ENCODE measurements around the gene BCL11A. TPM values are rescaled to one million over a fixed set of nuclear protein-coding genes. Genes with fewer than 3 reads are reported as not detected.

Gene BCL11A
- total RNA-seq, 3 donors from 2014 or later (not counting 1 experiment from before 2014, with no cell fraction given): 2.6 to 3.5 (median 3.0) TPM

DNA sequence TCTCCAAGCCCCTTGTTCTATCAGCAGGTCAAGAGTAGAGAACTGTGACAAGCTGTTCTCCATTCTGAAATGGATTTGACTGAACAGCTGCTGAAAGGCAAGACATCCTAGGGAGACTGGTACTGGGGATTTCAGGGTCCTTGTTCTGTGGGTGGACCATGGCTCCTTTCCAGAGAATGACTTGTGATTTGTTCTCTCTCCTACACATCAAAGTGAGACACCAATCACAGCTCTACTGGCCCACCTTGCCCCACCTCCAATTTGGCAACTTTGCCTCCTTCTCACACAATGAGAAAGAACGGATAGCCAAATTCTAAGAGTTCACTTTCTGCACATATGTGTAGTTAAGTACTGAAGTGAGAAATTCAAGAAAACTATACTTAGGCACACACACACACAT lies 67.4 kb downstream of the BCL11A start:
- DNase-seq: no peak
- no CpG with 5 or more reads among the region's 1 CpG for WGBS (ENCODE audit: insufficient coverage)
- H3K4me1 ChIP-seq (ENCODE audit: control insufficient read depth, insufficient read depth, low read length): peaks cover 34% of the 10 kb centered on the region
- H3K27me3 Mint-ChIP-seq (ENCODE audit: low read depth in 2 of 2): peaks cover 19 to 33% of the 10 kb centered on the region in 2 donors
- H3K27me3 ChIP-seq (ENCODE audit: control insufficient read depth, insufficient read depth, low read length): peaks cover 2% of the 10 kb centered on the region
- peaks cover 32 to 37% of the 10 kb centered on the region in 2 donors for H3K4me1 Mint-ChIP-seq
- H3K36me3 ChIP-seq (ENCODE audit: control insufficient read depth, insufficient read depth, low read length): no peaks in the 10 kb centered on the region
- no peaks in the 10 kb centered on the region for H3K9me3 ChIP-seq (ENCODE audit: control insufficient read depth, insufficient read depth, low read length)
- H3K36me3 Mint-ChIP-seq: no peaks in the 10 kb centered on the region
- intact Hi-C loops (cut with micrococcal nuclease): no loop called here
- H3K27ac ChIP-seq (ENCODE audit: low read length): peak overlapping the region; percentile 17
- ATAC-seq: no peak
- H3K4me3 ChIP-seq (ENCODE audit: low read length): no peak overlapping the region
- no peak for TF ChIP-seq CTCF (IDR thresholded peaks at IDR 0.05)
- H3K9me3 Mint-ChIP-seq: no peaks in the 10 kb centered on the region
- no peak overlapping the region for H3K4me3 Mint-ChIP-seq
- H3K27ac Mint-ChIP-seq: no peak overlapping the region

DNA sequence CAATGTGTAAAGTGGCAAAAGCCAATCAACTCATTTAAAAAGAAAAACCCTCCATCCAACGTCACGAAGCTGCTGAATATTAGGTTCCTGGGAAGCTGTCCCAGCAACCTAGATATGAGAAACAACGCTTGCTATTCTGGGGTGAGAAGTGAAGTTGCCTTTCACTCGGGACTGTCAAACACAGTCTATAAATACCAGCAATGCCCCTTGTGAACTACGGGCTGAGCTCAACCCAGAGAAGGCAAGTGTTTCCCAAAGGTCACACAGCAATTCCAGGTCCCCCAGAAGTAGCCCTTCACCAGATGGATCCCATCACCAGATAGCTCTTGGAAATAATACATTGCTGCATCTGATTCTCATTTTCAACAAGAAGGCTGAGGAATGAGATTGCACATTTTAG lies 67.9 kb downstream of the BCL11A start:
- WGBS (ENCODE audit: insufficient coverage): 53% methylated on average over 3 of the region's 5 CpGs
- no peaks in the 10 kb centered on the region for H3K9me3 Mint-ChIP-seq
- H3K4me1 Mint-ChIP-seq: peaks cover 38 to 42% of the 10 kb centered on the region in 2 donors
- TF ChIP-seq CTCF (IDR thresholded peaks at IDR 0.05): no peak
- Histone ChIP-seq H3K27me3 (ENCODE audit: control insufficient read depth, insufficient read depth, low read length) (peaks cover 2% of the 10 kb centered on the region), H3K9me3 (ENCODE audit: control insufficient read depth, insufficient read depth, low read length) (no peaks in the 10 kb centered on the region), H3K27ac (ENCODE audit: low read length) (peak overlapping the region; percentile 17), H3K36me3 (ENCODE audit: control insufficient read depth, insufficient read depth, low read length) (no peaks in the 10 kb centered on the region), H3K4me1 (ENCODE audit: control insufficient read depth, insufficient read depth, low read length) (peaks cover 38% of the 10 kb centered on the region), H3K4me3 (ENCODE audit: low read length) (no peak overlapping the region)
- DNase-seq (no peak), ATAC-seq (no peak)
- no peak overlapping the region for H3K4me3 Mint-ChIP-seq
- H3K36me3 Mint-ChIP-seq: no peaks in the 10 kb centered on the region
- H3K27me3 Mint-ChIP-seq (ENCODE audit: low read depth in 2 of 2): peaks cover 19 to 36% of the 10 kb centered on the region in 2 donors
- H3K27ac Mint-ChIP-seq: no peak overlapping the region
- intact Hi-C loops (cut with micrococcal nuclease): no loop called here

DNA sequence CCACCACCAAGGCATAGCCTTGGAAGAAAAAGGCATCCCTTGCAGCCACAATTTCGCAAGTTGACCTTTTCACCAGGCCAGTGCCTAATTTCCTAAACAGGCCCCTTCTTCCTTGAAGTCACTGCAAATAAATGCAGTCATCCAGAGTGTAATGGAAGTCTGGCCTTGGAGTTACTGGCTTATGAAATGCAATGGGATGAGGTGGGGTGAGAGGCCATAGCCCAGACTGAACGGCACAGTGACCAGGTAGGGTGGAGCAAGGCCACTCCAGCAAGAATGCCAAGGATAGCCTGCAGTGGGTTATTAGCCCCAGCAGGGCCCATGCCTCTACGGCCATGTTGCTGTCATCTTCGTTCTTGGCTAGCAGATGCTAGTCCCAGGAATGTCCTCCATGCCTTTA lies 68.4 kb downstream of the BCL11A start:
- intact Hi-C loops (cut with micrococcal nuclease): no loop called here
- no peak overlapping the region for H3K27ac Mint-ChIP-seq
- H3K27me3 Mint-ChIP-seq (ENCODE audit: low read depth in 2 of 2): peaks cover 17 to 36% of the 10 kb centered on the region in 2 donors
- DNase-seq (no peak), ATAC-seq (no peak)
- Histone ChIP-seq H3K36me3 (ENCODE audit: control insufficient read depth, insufficient read depth, low read length) (no peaks in the 10 kb centered on the region), H3K9me3 (ENCODE audit: control insufficient read depth, insufficient read depth, low read length) (no peaks in the 10 kb centered on the region), H3K4me1 (ENCODE audit: control insufficient read depth, insufficient read depth, low read length) (peaks cover 42% of the 10 kb centered on the region), H3K4me3 (ENCODE audit: low read length) (no peak overlapping the region), H3K27me3 (ENCODE audit: control insufficient read depth, insufficient read depth, low read length) (peaks cover 2% of the 10 kb centered on the region), H3K27ac (ENCODE audit: low read length) (peak overlapping the region; percentile 63)
- peaks cover 42 to 45% of the 10 kb centered on the region in 2 donors for H3K4me1 Mint-ChIP-seq
- H3K9me3 Mint-ChIP-seq: no peaks in the 10 kb centered on the region
- no peak overlapping the region for H3K4me3 Mint-ChIP-seq
- no peaks in the 10 kb centered on the region for H3K36me3 Mint-ChIP-seq
- 89% methylated on average over 4 of the region's 4 CpGs for WGBS (ENCODE audit: insufficient coverage)
- no peak for TF ChIP-seq CTCF (IDR thresholded peaks at IDR 0.05)

GRCh38 chr2:60484133-60484645 lies 69.3 kb downstream of the BCL11A start:
- Mint-ChIP-seq H3K36me3 (no peaks in the 10 kb centered on the region), H3K9me3 (no peaks in the 10 kb centered on the region), H3K27me3 (ENCODE audit: low read depth in 2 of 2) (peaks cover 17 to 36% of the 10 kb centered on the region in 2 donors), H3K4me1 (peaks cover 45% of the 10 kb centered on the region in 2 donors), H3K27ac (no peak overlapping the region), H3K4me3 (peak overlapping the region; percentile 5)
- DNase-seq: no peak
- peak in 2 of 3 donors; percentile 64 to 72 for ATAC-seq
- peak overlapping the region; percentile 63 for H3K27ac ChIP-seq (ENCODE audit: low read length)
- H3K27me3 ChIP-seq (ENCODE audit: control insufficient read depth, insufficient read depth, low read length): peaks cover 2% of the 10 kb centered on the region
- no peak for TF ChIP-seq CTCF (IDR thresholded peaks at IDR 0.05)
- H3K9me3 ChIP-seq (ENCODE audit: control insufficient read depth, insufficient read depth, low read length): no peaks in the 10 kb centered on the region
- no peak overlapping the region for H3K4me3 ChIP-seq (ENCODE audit: low read length)
- peaks cover 42% of the 10 kb centered on the region for H3K4me1 ChIP-seq (ENCODE audit: control insufficient read depth, insufficient read depth, low read length)
- WGBS (ENCODE audit: insufficient coverage): 25% methylated on average over 7 of the region's 7 CpGs
- H3K36me3 ChIP-seq (ENCODE audit: control insufficient read depth, insufficient read depth, low read length): no peaks in the 10 kb centered on the region
- intact Hi-C loops (cut with micrococcal nuclease): no loop called here
